ENCODE data around the gene ERMP1.

Gene ERMP1

DNA sequence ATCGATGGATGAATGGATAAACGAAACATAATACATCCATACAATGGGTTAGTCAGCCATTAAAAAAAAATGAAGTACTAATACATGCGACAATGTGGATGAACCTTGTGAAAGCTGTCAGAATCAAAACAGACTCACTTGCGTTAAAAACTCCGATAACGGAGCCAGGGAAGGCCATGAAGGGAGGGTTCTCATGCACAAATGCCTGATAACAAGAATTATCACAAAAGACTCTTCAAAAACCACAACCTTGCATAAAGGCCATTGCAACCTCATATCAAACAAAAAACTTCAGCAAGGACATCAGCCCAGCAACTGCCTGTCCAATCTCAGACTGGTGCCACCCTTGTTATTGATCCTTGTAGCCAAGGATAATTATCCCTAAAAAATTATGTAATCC is 13.7 kb downstream of the ERMP1 start:
- H3K9me3 ChIP-seq (ENCODE audit: insufficient read depth, low read length) = no peaks in the 10 kb centered on the region
- no peak overlapping the region for H2AFZ ChIP-seq (ENCODE audit: low read depth, low read length)
- no peaks in the 10 kb centered on the region for H4K20me1 ChIP-seq (ENCODE audit: insufficient read depth, low read length)
- no peaks in the 10 kb centered on the region for H3K4me1 ChIP-seq (ENCODE audit: low read length)
- H3K79me2 ChIP-seq (ENCODE audit: low read length) = no peaks in the 10 kb centered on the region
- H3K27me3 ChIP-seq (ENCODE audit: low read depth, low read length) = no peaks in the 10 kb centered on the region
- H3K27ac ChIP-seq (ENCODE audit: low read length) = no peak overlapping the region
- TF ChIP-seq, protein P1, sequence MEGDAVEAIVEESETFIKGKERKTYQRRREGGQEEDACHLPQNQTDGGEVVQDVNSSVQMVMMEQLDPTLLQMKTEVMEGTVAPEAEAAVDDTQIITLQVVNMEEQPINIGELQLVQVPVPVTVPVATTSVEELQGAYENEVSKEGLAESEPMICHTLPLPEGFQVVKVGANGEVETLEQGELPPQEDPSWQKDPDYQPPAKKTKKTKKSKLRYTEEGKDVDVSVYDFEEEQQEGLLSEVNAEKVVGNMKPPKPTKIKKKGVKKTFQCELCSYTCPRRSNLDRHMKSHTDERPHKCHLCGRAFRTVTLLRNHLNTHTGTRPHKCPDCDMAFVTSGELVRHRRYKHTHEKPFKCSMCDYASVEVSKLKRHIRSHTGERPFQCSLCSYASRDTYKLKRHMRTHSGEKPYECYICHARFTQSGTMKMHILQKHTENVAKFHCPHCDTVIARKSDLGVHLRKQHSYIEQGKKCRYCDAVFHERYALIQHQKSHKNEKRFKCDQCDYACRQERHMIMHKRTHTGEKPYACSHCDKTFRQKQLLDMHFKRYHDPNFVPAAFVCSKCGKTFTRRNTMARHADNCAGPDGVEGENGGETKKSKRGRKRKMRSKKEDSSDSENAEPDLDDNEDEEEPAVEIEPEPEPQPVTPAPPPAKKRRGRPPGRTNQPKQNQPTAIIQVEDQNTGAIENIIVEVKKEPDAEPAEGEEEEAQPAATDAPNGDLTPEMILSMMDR (IDR thresholded peaks at IDR 0.05; ENCODE audit: low read depth, low read length) = no peak
- no peak for TF ChIP-seq EZH2phosphoT487 (IDR thresholded peaks at IDR 0.05; ENCODE audit: low read depth)
- H3K4me3 ChIP-seq (ENCODE audit: low read length) = no peak overlapping the region
- no peak overlapping the region for H3K9ac ChIP-seq (ENCODE audit: low read length)
- H3K36me3 ChIP-seq (replicated peaks; ENCODE audit: low read depth, low read length) = peaks cover 28% of the 10 kb centered on the region
- H3K4me2 ChIP-seq (ENCODE audit: low read length) = no peak overlapping the region

DNA sequence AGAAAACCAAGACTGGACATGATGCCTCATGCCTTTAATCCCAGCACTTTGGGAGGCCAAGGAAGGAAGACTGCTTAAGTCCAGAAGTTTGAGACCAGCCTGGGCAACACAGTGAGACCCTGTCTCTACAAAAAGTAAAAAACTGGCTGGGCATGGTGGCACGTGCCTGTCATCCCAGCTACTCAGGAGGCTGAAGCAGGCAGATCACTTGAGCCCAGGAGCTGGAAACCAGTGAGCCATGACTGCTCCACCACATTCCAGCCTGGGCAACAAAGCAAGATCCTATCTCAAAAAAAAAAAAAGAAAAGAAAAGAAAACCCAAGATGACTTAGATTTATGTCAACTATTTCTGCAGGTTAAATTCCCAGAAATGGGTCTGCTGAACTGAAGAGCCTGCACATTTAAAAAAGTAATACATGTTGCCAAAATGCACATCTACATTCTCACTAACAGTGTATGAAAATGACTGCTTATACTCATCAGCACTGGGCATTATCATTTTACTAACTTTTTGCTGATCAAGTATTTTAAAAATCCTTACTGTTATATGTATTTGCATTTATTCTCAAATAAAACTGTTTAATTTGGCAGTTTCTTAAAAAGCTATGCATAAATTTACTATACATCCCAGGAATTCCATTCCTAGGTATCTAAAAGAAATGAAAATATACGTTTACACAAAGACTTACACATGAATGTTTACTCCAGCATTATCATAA is 14.3 kb downstream of the ERMP1 start:
- H3K4me2 ChIP-seq (ENCODE audit: low read length) = no peak overlapping the region
- no peaks in the 10 kb centered on the region for H3K27me3 ChIP-seq (ENCODE audit: low read depth, low read length)
- no peak for TF ChIP-seq EZH2phosphoT487 (IDR thresholded peaks at IDR 0.05; ENCODE audit: low read depth)
- TF ChIP-seq, protein P1 (IDR thresholded peaks at IDR 0.05; ENCODE audit: low read depth, low read length) = no peak
- no peaks in the 10 kb centered on the region for H3K79me2 ChIP-seq (ENCODE audit: low read length)
- no peak overlapping the region for H3K27ac ChIP-seq (ENCODE audit: low read length)
- H2AFZ ChIP-seq (ENCODE audit: low read depth, low read length) = no peak overlapping the region
- no peaks in the 10 kb centered on the region for H3K4me1 ChIP-seq (ENCODE audit: low read length)
- peaks cover 28% of the 10 kb centered on the region for H3K36me3 ChIP-seq (replicated peaks; ENCODE audit: low read depth, low read length)
- H3K4me3 ChIP-seq (ENCODE audit: low read length) = no peak overlapping the region
- no peaks in the 10 kb centered on the region for H3K9me3 ChIP-seq (ENCODE audit: insufficient read depth, low read length)
- no peak overlapping the region for H3K9ac ChIP-seq (ENCODE audit: low read length)
- no peaks in the 10 kb centered on the region for H4K20me1 ChIP-seq (ENCODE audit: insufficient read depth, low read length)

DNA sequence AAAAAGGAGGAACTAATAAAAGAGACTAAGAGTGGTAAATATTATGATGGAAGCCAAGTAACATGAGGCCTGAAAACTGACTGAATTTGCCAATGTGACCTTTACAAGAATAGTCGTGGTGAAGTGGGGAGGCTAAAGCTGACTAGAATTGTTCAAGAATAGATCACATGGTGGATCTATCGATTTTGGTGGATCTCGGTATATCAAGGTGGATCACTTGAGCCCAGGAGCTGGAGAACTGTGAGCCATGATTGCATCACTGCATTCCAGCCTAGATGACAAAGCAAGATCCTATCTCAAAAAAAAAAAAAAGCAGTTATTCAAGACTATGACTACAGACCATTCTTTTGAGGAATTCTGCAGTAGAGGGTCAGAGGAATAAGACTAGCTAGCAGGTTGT is 15.1 kb downstream of the ERMP1 start:
- Histone ChIP-seq H3K4me1 (ENCODE audit: low read length) (no peaks in the 10 kb centered on the region), H4K20me1 (ENCODE audit: insufficient read depth, low read length) (no peaks in the 10 kb centered on the region), H3K9me3 (ENCODE audit: insufficient read depth, low read length) (no peaks in the 10 kb centered on the region), H3K9ac (ENCODE audit: low read length) (no peak overlapping the region), H3K27ac (ENCODE audit: low read length) (no peak overlapping the region), H2AFZ (ENCODE audit: low read depth, low read length) (no peak overlapping the region), H3K4me3 (ENCODE audit: low read length) (no peak overlapping the region), H3K27me3 (ENCODE audit: low read depth, low read length) (no peaks in the 10 kb centered on the region), H3K4me2 (ENCODE audit: low read length) (no peak overlapping the region), H3K36me3 (replicated peaks; ENCODE audit: low read depth, low read length) (peaks cover 28% of the 10 kb centered on the region), H3K79me2 (ENCODE audit: low read length) (no peaks in the 10 kb centered on the region)
- TF ChIP-seq EZH2phosphoT487 (IDR thresholded peaks at IDR 0.05; ENCODE audit: low read depth) = no peak
- TF ChIP-seq, protein P1 (IDR thresholded peaks at IDR 0.05; ENCODE audit: low read depth, low read length) = no peak

DNA sequence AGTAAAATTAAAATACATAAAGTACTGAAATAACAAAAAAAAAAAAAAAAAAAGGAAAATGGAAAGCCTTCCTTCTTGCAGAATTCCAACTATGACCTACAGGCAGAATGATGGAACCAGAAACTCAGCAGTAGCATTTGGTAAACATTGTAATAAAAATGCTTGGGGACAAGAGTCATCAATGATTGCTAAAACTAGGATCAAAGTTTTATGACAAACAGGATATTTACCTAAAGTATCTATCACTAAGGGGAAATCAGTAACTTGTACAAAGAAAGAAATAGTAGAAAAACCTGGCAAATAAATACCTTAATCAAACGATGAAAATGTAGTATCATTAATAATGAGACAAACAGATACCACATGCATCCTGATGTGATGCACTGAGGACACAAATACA is 17.5 kb downstream of the ERMP1 start:
- Histone ChIP-seq H3K36me3 (replicated peaks; ENCODE audit: low read depth, low read length) (peaks cover 27% of the 10 kb centered on the region), H3K27me3 (ENCODE audit: low read depth, low read length) (no peaks in the 10 kb centered on the region), H3K4me2 (ENCODE audit: low read length) (no peak overlapping the region), H3K79me2 (ENCODE audit: low read length) (no peaks in the 10 kb centered on the region), H3K4me3 (ENCODE audit: low read length) (no peak overlapping the region), H3K9me3 (ENCODE audit: insufficient read depth, low read length) (no peaks in the 10 kb centered on the region), H2AFZ (ENCODE audit: low read depth, low read length) (no peak overlapping the region), H3K9ac (ENCODE audit: low read length) (no peak overlapping the region), H4K20me1 (ENCODE audit: insufficient read depth, low read length) (no peaks in the 10 kb centered on the region), H3K27ac (ENCODE audit: low read length) (no peak overlapping the region), H3K4me1 (ENCODE audit: low read length) (no peaks in the 10 kb centered on the region)
- TF ChIP-seq, protein P1 (IDR thresholded peaks at IDR 0.05; ENCODE audit: low read depth, low read length) = no peak
- no peak for TF ChIP-seq EZH2phosphoT487 (IDR thresholded peaks at IDR 0.05; ENCODE audit: low read depth)

All from OCI-LY3 (cell line).